Measurements from ENCODE around the gene PPP1CB.
"Not testable (repeated sequence)": the region's sequence is repeated elsewhere in the genome, so short reads cannot be mapped to it uniquely, and the experiment has no call there.

Gene PPP1CB

DNA sequence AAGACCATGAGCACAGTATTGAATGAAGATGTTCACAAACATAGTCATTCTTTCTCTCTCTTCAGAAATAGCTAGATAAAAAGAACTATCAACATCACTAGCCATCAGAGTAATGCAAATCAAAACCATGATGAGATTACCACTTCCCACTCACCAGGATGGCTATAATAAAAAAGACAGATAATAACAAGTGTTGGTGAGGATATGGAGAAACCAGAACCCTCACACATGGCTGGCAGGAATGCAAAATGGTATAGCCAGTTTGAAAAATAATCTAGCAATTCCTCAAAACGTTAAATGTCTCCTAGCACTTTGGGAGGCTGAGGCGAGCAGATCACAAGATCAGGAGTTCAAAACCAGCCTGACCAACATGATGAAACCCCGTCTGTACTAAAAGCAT, 31.3 kb upstream of the PPP1CB start:
- Histone ChIP-seq H3K27me3 (ENCODE audit: control insufficient read depth, insufficient read depth, low read length) (no peaks in the 10 kb centered on the region), H3K4me2 (ENCODE audit: low read length) (no peak overlapping the region), H3K36me3 (ENCODE audit: insufficient read depth, low read length) (no peaks in the 10 kb centered on the region), H3K9ac (ENCODE audit: low read depth, low read length) (no peak overlapping the region), H3K4me1 (ENCODE audit: control insufficient read depth, insufficient read depth, low read length) (peaks cover 25% of the 10 kb centered on the region), H3K4me3 (ENCODE audit: low read length) (no peak overlapping the region), H3K9me3 (replicated peaks; ENCODE audit: low read length) (no peaks in the 10 kb centered on the region)

- H3K9me3 ChIP-seq (replicated peaks; ENCODE audit: low read length) = no peaks in the 10 kb centered on the region
- H3K9ac ChIP-seq (ENCODE audit: low read depth, low read length) = no peak overlapping the region
- H3K27me3 ChIP-seq (ENCODE audit: control insufficient read depth, insufficient read depth, low read length) = no peaks in the 10 kb centered on the region
- no peak overlapping the region for H3K4me3 ChIP-seq (ENCODE audit: low read length)
- H3K4me1 ChIP-seq (ENCODE audit: control insufficient read depth, insufficient read depth, low read length) = peaks cover 13% of the 10 kb centered on the region
- no peak overlapping the region for H3K4me2 ChIP-seq (ENCODE audit: low read length)
- H3K36me3 ChIP-seq (ENCODE audit: insufficient read depth, low read length) = no peaks in the 10 kb centered on the region
These were observed 29.9 kb upstream of the PPP1CB start for GRCh38 chr2:28721601-28722191.

GRCh38 chr2:28725021-28725711, 26.5 kb upstream of the PPP1CB start:
- H3K4me2 ChIP-seq (ENCODE audit: low read length) = no peak overlapping the region
- H3K27me3 ChIP-seq (ENCODE audit: control insufficient read depth, insufficient read depth, low read length) = no peaks in the 10 kb centered on the region
- no peaks in the 10 kb centered on the region for H3K9me3 ChIP-seq (replicated peaks; ENCODE audit: low read length)
- no peak overlapping the region for H3K4me3 ChIP-seq (ENCODE audit: low read length)
- no peaks in the 10 kb centered on the region for H3K36me3 ChIP-seq (ENCODE audit: insufficient read depth, low read length)
- H3K4me1 ChIP-seq (ENCODE audit: control insufficient read depth, insufficient read depth, low read length) = peaks cover 13% of the 10 kb centered on the region
- no peak overlapping the region for H3K9ac ChIP-seq (ENCODE audit: low read depth, low read length)

- Histone ChIP-seq H3K9me3 (replicated peaks; ENCODE audit: low read length) (no peaks in the 10 kb centered on the region), H3K36me3 (ENCODE audit: insufficient read depth, low read length) (no peaks in the 10 kb centered on the region), H3K9ac (ENCODE audit: low read depth, low read length) (no peak overlapping the region), H3K27me3 (ENCODE audit: control insufficient read depth, insufficient read depth, low read length) (no peaks in the 10 kb centered on the region), H3K4me1 (ENCODE audit: control insufficient read depth, insufficient read depth, low read length) (peaks cover 15% of the 10 kb centered on the region), H3K4me3 (ENCODE audit: low read length) (no peak overlapping the region), H3K4me2 (ENCODE audit: low read length) (no peak overlapping the region)
These were observed 25.5 kb upstream of the PPP1CB start for GRCh38 chr2:28726177-28726576.

DNA sequence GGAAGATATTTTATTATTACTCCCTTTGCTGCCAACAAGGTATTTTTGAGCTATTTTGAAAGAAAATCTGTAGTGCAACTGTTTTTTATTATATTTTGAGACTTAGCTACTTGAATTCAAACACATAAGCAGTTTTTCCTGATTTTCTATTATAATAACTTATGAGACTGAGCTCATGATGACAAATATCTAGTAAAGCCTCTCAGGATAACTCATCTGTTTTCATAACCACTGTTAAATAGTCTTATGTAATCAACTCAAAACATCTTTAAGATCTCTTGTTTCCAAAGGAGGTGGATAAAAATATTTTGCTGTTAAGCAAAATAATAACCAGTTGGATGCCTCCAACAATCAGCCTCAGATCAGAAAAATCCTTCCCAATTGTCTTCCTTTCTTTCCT, 21.9 kb upstream of the PPP1CB start:
- no peaks in the 10 kb centered on the region for H3K27me3 ChIP-seq (ENCODE audit: control insufficient read depth, insufficient read depth, low read length)
- no peak overlapping the region for H3K9ac ChIP-seq (ENCODE audit: low read depth, low read length)
- H3K4me1 ChIP-seq (ENCODE audit: control insufficient read depth, insufficient read depth, low read length) = peaks cover 15% of the 10 kb centered on the region
- no peaks in the 10 kb centered on the region for H3K36me3 ChIP-seq (ENCODE audit: insufficient read depth, low read length)
- no peaks in the 10 kb centered on the region for H3K9me3 ChIP-seq (replicated peaks; ENCODE audit: low read length)
- H3K4me2 ChIP-seq (ENCODE audit: low read length) = peak overlapping the region; percentile 43
- no peak overlapping the region for H3K4me3 ChIP-seq (ENCODE audit: low read length)

GRCh38 chr2:28730641-28731146, 20.9 kb upstream of the PPP1CB start:
- peaks cover 15% of the 10 kb centered on the region for H3K4me1 ChIP-seq (ENCODE audit: control insufficient read depth, insufficient read depth, low read length)
- no peaks in the 10 kb centered on the region for H3K36me3 ChIP-seq (ENCODE audit: insufficient read depth, low read length)
- H3K9me3 ChIP-seq (replicated peaks; ENCODE audit: low read length) = no peaks in the 10 kb centered on the region
- no peak overlapping the region for H3K4me2 ChIP-seq (ENCODE audit: low read length)
- no peak overlapping the region for H3K9ac ChIP-seq (ENCODE audit: low read depth, low read length)
- H3K4me3 ChIP-seq (ENCODE audit: low read length) = no peak overlapping the region
- H3K27me3 ChIP-seq (ENCODE audit: control insufficient read depth, insufficient read depth, low read length) = no peaks in the 10 kb centered on the region

DNA sequence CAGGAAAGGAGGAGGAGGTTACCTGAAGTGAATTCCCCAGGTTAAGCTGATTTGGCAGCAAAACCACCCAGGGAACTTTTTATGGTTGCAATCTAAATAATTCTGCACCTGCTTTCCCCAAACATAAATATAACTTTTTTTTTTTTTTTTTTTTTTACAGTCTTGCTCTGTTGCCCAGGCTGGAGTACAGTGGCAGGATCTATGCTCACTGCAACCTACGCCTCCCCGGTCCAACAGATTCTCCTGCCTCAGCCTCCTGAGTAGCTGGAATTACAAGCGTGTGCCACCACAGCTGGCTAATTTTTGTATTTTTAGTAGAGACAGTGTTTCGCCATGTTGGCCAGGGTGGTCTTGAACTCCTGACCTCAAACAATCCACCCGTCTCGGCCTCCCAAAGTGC, 16.1 kb upstream of the PPP1CB start:
- H3K27me3 ChIP-seq (ENCODE audit: control insufficient read depth, insufficient read depth, low read length) = no peaks in the 10 kb centered on the region
- no peak overlapping the region for H3K4me2 ChIP-seq (ENCODE audit: low read length)
- no peaks in the 10 kb centered on the region for H3K9me3 ChIP-seq (replicated peaks; ENCODE audit: low read length)
- H3K36me3 ChIP-seq (ENCODE audit: insufficient read depth, low read length) = no peaks in the 10 kb centered on the region
- H3K4me1 ChIP-seq (ENCODE audit: control insufficient read depth, insufficient read depth, low read length) = peaks cover 5% of the 10 kb centered on the region
- no peak overlapping the region for H3K4me3 ChIP-seq (ENCODE audit: low read length)
- H3K9ac ChIP-seq (ENCODE audit: low read depth, low read length) = no peak overlapping the region

- H3K9me3 ChIP-seq (replicated peaks; ENCODE audit: low read length) = no peaks in the 10 kb centered on the region
- no peak overlapping the region for H3K4me3 ChIP-seq (ENCODE audit: low read length)
- no peaks in the 10 kb centered on the region for H3K36me3 ChIP-seq (ENCODE audit: insufficient read depth, low read length)
- H3K27me3 ChIP-seq (ENCODE audit: control insufficient read depth, insufficient read depth, low read length) = no peaks in the 10 kb centered on the region
- no peak overlapping the region for H3K4me2 ChIP-seq (ENCODE audit: low read length)
- H3K9ac ChIP-seq (ENCODE audit: low read depth, low read length) = no peak overlapping the region
- peaks cover 5% of the 10 kb centered on the region for H3K4me1 ChIP-seq (ENCODE audit: control insufficient read depth, insufficient read depth, low read length)
These were observed 15.6 kb upstream of the PPP1CB start for GRCh38 chr2:28736034-28736433.

DNA sequence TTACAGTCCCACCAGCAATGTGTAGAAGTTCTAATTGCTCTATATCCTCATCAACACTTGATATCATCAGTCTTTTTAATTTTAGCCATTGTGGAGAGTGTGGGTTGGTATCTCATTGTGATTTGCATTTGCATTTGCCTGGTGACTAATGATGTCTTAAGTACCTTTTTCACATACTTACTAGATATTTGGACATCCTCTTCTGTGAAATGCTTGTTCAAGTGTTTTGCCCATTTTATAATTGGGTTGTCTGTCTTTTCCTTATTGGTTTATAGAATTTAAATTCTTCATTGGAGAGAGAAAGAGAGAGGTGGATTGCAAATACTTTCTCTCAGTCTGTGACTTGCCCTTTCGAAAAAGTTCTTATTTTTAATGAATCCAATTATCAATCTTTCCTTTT, 14.0 kb upstream of the PPP1CB start:
- Histone ChIP-seq H3K4me1 (ENCODE audit: control insufficient read depth, insufficient read depth, low read length) (peaks cover 5% of the 10 kb centered on the region), H3K9ac (ENCODE audit: low read depth, low read length) (no peak overlapping the region), H3K9me3 (replicated peaks; ENCODE audit: low read length) (no peaks in the 10 kb centered on the region), H3K36me3 (ENCODE audit: insufficient read depth, low read length) (no peaks in the 10 kb centered on the region), H3K4me2 (ENCODE audit: low read length) (no peak overlapping the region), H3K4me3 (ENCODE audit: low read length) (no peak overlapping the region), H3K27me3 (ENCODE audit: control insufficient read depth, insufficient read depth, low read length) (no peaks in the 10 kb centered on the region)

- not testable (repeated sequence) for H3K4me1 ChIP-seq (ENCODE audit: control insufficient read depth, insufficient read depth, low read length); H3K4me2 ChIP-seq (ENCODE audit: low read length); H3K36me3 ChIP-seq (ENCODE audit: insufficient read depth, low read length); H3K27me3 ChIP-seq (ENCODE audit: control insufficient read depth, insufficient read depth, low read length); H3K4me3 ChIP-seq (ENCODE audit: low read length); H3K9me3 ChIP-seq (replicated peaks; ENCODE audit: low read length); H3K9ac ChIP-seq (ENCODE audit: low read depth, low read length)
These were observed 9.0 kb upstream of the PPP1CB start for GRCh38 chr2:28742619-28743018.

GRCh38 chr2:28745225-28745624, 6.4 kb upstream of the PPP1CB start:
- H3K9ac ChIP-seq (ENCODE audit: low read depth, low read length) = no peak overlapping the region
- no peaks in the 10 kb centered on the region for H3K27me3 ChIP-seq (ENCODE audit: control insufficient read depth, insufficient read depth, low read length)
- no peaks in the 10 kb centered on the region for H3K9me3 ChIP-seq (replicated peaks; ENCODE audit: low read length)
- no peak overlapping the region for H3K4me3 ChIP-seq (ENCODE audit: low read length)
- peaks cover 9% of the 10 kb centered on the region for H3K4me1 ChIP-seq (ENCODE audit: control insufficient read depth, insufficient read depth, low read length)
- H3K36me3 ChIP-seq (ENCODE audit: insufficient read depth, low read length) = no peaks in the 10 kb centered on the region
- H3K4me2 ChIP-seq (ENCODE audit: low read length) = no peak overlapping the region

GRCh38 chr2:28745876-28746275, 5.8 kb upstream of the PPP1CB start:
- Histone ChIP-seq H3K9me3 (replicated peaks; ENCODE audit: low read length) (no peaks in the 10 kb centered on the region), H3K9ac (ENCODE audit: low read depth, low read length) (no peak overlapping the region), H3K4me3 (ENCODE audit: low read length) (no peak overlapping the region), H3K4me1 (ENCODE audit: control insufficient read depth, insufficient read depth, low read length) (peaks cover 14% of the 10 kb centered on the region), H3K4me2 (ENCODE audit: low read length) (no peak overlapping the region), H3K36me3 (ENCODE audit: insufficient read depth, low read length) (no peaks in the 10 kb centered on the region), H3K27me3 (ENCODE audit: control insufficient read depth, insufficient read depth, low read length) (no peaks in the 10 kb centered on the region)

Measured in skeletal muscle satellite cell (primary cell).